ENCODE measurements around the gene PTMA.
A peak's percentile ranks its signal among the peaks of the same experiment; 100 is the strongest.
"Not testable (repeated sequence)": the region's sequence is repeated elsewhere in the genome, so short reads cannot be mapped to it uniquely, and the experiment has no call there.

PTMA gene

GRCh38 chr2:231709981-231710798, 1.9 kb downstream of the PTMA start:
- TF ChIP-seq CTCF (conservative IDR thresholded peaks at IDR 0.05; ENCODE audit: low read length): peak; percentile 47
- peak overlapping the region; percentile 67 for H3K4me3 ChIP-seq (ENCODE audit: low read length)
- peak; percentile 79 for DNase-seq (ENCODE audit: low read depth)

- DNase-seq (ENCODE audit: low read depth): peak; percentile 16
- peak overlapping the region; percentile 67 for H3K4me3 ChIP-seq (ENCODE audit: low read length)
- TF ChIP-seq CTCF (conservative IDR thresholded peaks at IDR 0.05; ENCODE audit: low read length): peak; percentile 36
Observed at GRCh38 chr2:231710799-231711676, 2.7 kb downstream of the PTMA start.

GRCh38 chr2:231711677-231712450, 3.5 kb downstream of the PTMA start:
- no peak for TF ChIP-seq CTCF (conservative IDR thresholded peaks at IDR 0.05; ENCODE audit: low read length)
- no peak for DNase-seq (ENCODE audit: low read depth)

GRCh38 chr2:231712451-231713021, 4.2 kb downstream of the PTMA start:
- H3K4me3 ChIP-seq (ENCODE audit: low read length); DNase-seq (ENCODE audit: low read depth): not testable (repeated sequence)

More at GRCh38 chr2:231711677-231712450, 3.5 kb downstream of the PTMA start:
- H3K4me3 ChIP-seq (ENCODE audit: low read length): peak overlapping the region; percentile 67

- not testable (repeated sequence) for DNase-seq (ENCODE audit: low read depth); H3K4me3 ChIP-seq (ENCODE audit: low read length)
Observed at GRCh38 chr2:231713406-231713729, 5.0 kb downstream of the PTMA start.

- peak; percentile 84 for TF ChIP-seq CTCF (conservative IDR thresholded peaks at IDR 0.05; ENCODE audit: low read length)
- peak; percentile 85 for DNase-seq (ENCODE audit: low read depth)
- no peak overlapping the region for H3K4me3 ChIP-seq (ENCODE audit: low read length)
Observed at GRCh38 chr2:231713730-231714638, 5.7 kb downstream of the PTMA start.

All from AG10803 (cell line).